Spinal cord (tissue), 10 donors: ENCODE measurements around the gene PCBD2. TPM values are rescaled to one million over a fixed set of nuclear protein-coding genes. Genes with fewer than 3 reads are reported as not detected.
"Not testable (repeated sequence)": the region's sequence is repeated elsewhere in the genome, so short reads cannot be mapped to it uniquely, and the experiment has no call there.

Experiments used
- DNase-seq, 6 donors: peaks; one replicate each; pipeline versions ENCODE4 v3.0.0 to v3.0.0-alpha.2; 2013 to 2015; ENCODE audit warnings: low spot score in 6 of 6, low read depth in 4 of 6
- H3K27ac ChIP-seq: one replicate; pipeline ENCODE4 v1.5.1; 2013; ENCODE audit warnings: low read depth, low read length, control low read depth
- H3K27me3 ChIP-seq: one replicate; pipeline ENCODE4 v1.6.1; 2013; ENCODE audit warnings: low read length; ENCODE audit not compliant: control insufficient read depth, insufficient read depth
- H3K36me3 ChIP-seq: one replicate; pipeline ENCODE4 v1.6.1; 2013; ENCODE audit warnings: low read length; ENCODE audit not compliant: control insufficient read depth, insufficient read depth
- H3K4me1 ChIP-seq: one replicate; pipeline ENCODE4 v1.6.1; 2013; ENCODE audit warnings: low read length; ENCODE audit not compliant: control insufficient read depth, insufficient read depth
- H3K4me3 ChIP-seq: one replicate; pipeline ENCODE4 v1.5.1; 2013; ENCODE audit warnings: low read depth, low read length, control low read depth
- H3K9me3 ChIP-seq: one replicate; pipeline ENCODE4 v1.6.1; 2013; ENCODE audit warnings: low read length; ENCODE audit not compliant: control insufficient read depth, insufficient read depth
- WGBS: methylation state at CpG from one replicate; pipeline ENCODE4 v1.1.5; 2013; ENCODE audit warnings: missing lambda C conversion rate; ENCODE audit not compliant: insufficient coverage; 5-methylcytosine and 5-hydroxymethylcytosine counted together
- polyA plus RNA-seq, 2 donors: library from polyadenylated mRNA; unstranded; fragments of 120-200 nt; gene quantifications; one replicate each; pipeline ENCODE4 v1.2.1, GENCODE V29; 2013; ENCODE audit not compliant: insufficient read length in 2 of 2
- total RNA-seq, 2 donors: library from RNA; depleted of rRNA in 1 of 2; stranded (reverse); fragments of 120-200 nt in 1 of 2; fragments of >200 nt in 1 of 2; gene quantifications; one replicate each; pipeline versions ENCODE4 v1.2.3 to v1.2.4, GENCODE V29; 2013 to 2014
- donor health status: healthy.

Gene PCBD2
- total and polyA plus RNA-seq, 4 donors, result 9.4 to 12.9 (median 11.4) TPM

GRCh38 chr5:134968055-134968454 lies 63.1 kb downstream of the PCBD2 start:
- WGBS, result 100% methylated on average over 1 of the region's 3 CpGs

DNA sequence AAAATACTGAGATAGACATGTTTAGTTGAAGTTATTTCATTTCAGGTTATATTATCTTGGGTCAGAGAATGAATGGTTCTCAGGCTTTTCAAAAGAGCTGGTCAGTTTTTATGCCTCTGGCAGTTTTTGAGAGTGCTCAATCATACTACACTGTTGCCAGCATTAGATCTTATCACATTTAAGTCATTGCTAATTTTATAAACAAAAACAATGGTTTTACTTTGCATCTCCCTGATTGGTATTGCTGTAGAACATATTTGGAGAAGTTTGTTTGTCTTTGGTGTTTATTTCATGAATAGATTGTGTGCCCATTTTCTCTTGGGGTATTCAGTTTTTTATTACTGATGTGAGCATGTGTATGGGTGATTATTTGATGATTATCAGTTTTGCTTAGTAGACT lies 64.2 kb downstream of the PCBD2 start:
- no peak overlapping the region for H3K4me3 ChIP-seq
- H3K36me3 ChIP-seq, result peaks cover 3% of the 10 kb centered on the region
- H3K9me3 ChIP-seq, result no peaks in the 10 kb centered on the region
- H3K27me3 ChIP-seq, result no peaks in the 10 kb centered on the region
- no peak for DNase-seq
- no peaks in the 10 kb centered on the region for H3K4me1 ChIP-seq
- no peak overlapping the region for H3K27ac ChIP-seq

More at GRCh38 chr5:134968055-134968454, 63.1 kb downstream of the PCBD2 start:
- no peak for DNase-seq
- H3K4me3 ChIP-seq, result no peak overlapping the region
- H3K27ac ChIP-seq, result no peak overlapping the region
- no peaks in the 10 kb centered on the region for H3K9me3 ChIP-seq
- no peaks in the 10 kb centered on the region for H3K27me3 ChIP-seq
- H3K36me3 ChIP-seq, result peaks cover 3% of the 10 kb centered on the region
- no peaks in the 10 kb centered on the region for H3K4me1 ChIP-seq

DNA sequence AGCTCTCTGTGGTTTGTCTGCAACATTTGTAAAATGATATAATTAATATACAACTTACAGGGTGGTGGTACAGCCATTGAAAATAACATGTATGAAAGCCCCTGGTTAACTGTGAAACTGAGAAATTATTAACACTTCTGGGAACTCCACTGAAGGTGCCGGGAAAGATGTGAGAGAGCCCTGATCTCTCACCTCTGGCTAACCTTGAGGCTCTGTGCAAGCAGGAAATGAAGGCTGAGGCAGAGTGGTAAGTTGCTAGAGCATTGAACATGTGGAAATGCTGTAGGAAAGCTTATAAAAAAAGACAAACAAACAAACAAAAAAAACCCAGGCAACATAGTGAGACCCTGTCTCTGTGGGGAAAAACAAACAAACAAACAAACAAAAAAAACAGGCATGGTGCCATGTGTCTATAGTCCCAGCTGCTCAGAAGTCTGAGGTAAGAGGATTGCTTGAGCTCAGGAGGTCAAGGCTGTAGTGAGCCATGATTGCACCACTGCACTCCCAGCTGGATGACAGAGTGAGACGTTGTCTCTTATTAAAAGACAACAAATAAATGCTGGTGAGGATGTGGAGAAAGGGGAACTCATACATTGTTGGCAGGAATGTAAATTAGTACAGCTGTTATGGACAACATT lies 70.3 kb downstream of the PCBD2 start:
- DNase-seq, result no peak
- Histone ChIP-seq H3K4me1 (no peaks in the 10 kb centered on the region), H3K4me3 (no peak overlapping the region), H3K27ac (no peak overlapping the region), H3K9me3 (peaks cover 7% of the 10 kb centered on the region), H3K27me3 (no peaks in the 10 kb centered on the region), H3K36me3 (peaks cover 6% of the 10 kb centered on the region)
- 80% methylated on average over 1 of the region's 2 CpGs for WGBS

GRCh38 chr5:134975843-134976242 lies 70.9 kb downstream of the PCBD2 start:
- no peaks in the 10 kb centered on the region for H3K27me3 ChIP-seq
- H3K9me3 ChIP-seq, result peaks cover 7% of the 10 kb centered on the region
- H3K27ac ChIP-seq, result no peak overlapping the region
- no peak for DNase-seq
- peaks cover 3% of the 10 kb centered on the region for H3K36me3 ChIP-seq
- H3K4me1 ChIP-seq, result no peaks in the 10 kb centered on the region
- H3K4me3 ChIP-seq, result no peak overlapping the region

- no peak for DNase-seq
- no peaks in the 10 kb centered on the region for H3K4me1 ChIP-seq
- H3K27me3 ChIP-seq, result no peaks in the 10 kb centered on the region
- no peak overlapping the region for H3K4me3 ChIP-seq
- peaks cover 2% of the 10 kb centered on the region for H3K36me3 ChIP-seq
- peaks cover 11% of the 10 kb centered on the region for H3K9me3 ChIP-seq
- no peak overlapping the region for H3K27ac ChIP-seq
- WGBS, result 100% methylated on average over 1 of the region's 1 CpG
Observed at GRCh38 chr5:134976841-134977240, 71.9 kb downstream of the PCBD2 start.

- 83% methylated on average over 2 of the region's 3 CpGs for WGBS
Observed at GRCh38 chr5:134979416-134979815, 74.5 kb downstream of the PCBD2 start.

DNA sequence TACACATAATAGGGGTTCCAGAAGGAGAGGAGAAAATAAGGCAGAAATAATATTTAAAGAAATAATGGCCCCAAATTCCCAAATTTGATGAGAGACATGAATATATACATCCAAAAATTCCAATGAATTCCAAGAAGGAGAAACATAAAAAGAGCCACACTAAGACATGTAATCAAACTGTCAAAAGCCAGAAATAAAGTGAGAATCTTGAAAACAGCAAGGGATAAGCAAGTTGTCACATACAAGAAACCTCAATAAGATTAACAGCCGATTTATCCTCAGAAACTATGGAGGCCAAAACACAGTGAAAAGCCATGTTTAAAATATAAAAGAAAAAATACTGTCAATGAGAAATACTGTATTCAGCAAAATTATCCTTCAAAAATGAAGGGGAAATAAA lies 77.3 kb downstream of the PCBD2 start:
- Histone ChIP-seq H3K4me1 (no peaks in the 10 kb centered on the region), H3K27me3 (no peaks in the 10 kb centered on the region), H3K27ac (no peak overlapping the region), H3K4me3 (no peak overlapping the region), H3K36me3 (no peaks in the 10 kb centered on the region), H3K9me3 (peaks cover 14% of the 10 kb centered on the region)
- no CpG with 5 or more reads among the region's 1 CpG for WGBS
- DNase-seq, result no peak

More at GRCh38 chr5:134979416-134979815, 74.5 kb downstream of the PCBD2 start:
- Histone ChIP-seq H3K9me3 (peaks cover 18% of the 10 kb centered on the region), H3K4me1 (no peaks in the 10 kb centered on the region), H3K4me3 (no peak overlapping the region), H3K36me3 (peaks cover 2% of the 10 kb centered on the region), H3K27me3 (no peaks in the 10 kb centered on the region), H3K27ac (no peak overlapping the region)
- no peak for DNase-seq

DNA sequence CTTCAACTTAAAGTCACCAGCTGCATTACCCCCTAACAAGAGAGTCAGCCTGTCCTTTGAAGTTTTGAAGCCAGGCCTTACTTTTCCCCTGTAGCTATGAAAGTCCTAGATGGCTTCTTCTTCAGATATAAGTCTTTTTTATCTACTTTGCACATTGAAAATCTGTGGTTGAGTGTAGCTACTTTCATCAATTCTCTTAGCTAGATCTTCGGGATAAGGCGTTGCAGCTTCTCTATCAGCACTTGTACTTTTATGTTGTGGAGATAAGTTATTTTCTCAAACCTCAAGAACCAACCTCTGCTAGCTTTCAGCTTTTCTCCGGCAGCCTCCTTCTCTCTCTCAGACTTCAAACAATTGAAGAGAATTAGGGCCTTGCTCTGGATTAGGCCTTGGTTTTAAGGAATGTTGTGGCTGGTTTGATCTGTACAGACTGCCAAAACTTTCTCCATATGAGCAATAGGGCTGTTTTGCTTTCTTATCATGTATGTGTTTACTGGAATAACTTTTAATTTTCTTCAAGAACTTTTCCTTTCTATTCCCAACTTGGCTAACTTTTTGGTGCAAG lies 84.4 kb downstream of the PCBD2 start:
- Histone ChIP-seq H3K27me3 (no peaks in the 10 kb centered on the region), H3K4me3 (no peak overlapping the region), H3K9me3 (no peaks in the 10 kb centered on the region), H3K36me3 (no peaks in the 10 kb centered on the region), H3K27ac (no peak overlapping the region), H3K4me1 (no peaks in the 10 kb centered on the region)
- no peak for DNase-seq
- WGBS, result no CpG with 5 or more reads among the region's 3 CpGs

DNA sequence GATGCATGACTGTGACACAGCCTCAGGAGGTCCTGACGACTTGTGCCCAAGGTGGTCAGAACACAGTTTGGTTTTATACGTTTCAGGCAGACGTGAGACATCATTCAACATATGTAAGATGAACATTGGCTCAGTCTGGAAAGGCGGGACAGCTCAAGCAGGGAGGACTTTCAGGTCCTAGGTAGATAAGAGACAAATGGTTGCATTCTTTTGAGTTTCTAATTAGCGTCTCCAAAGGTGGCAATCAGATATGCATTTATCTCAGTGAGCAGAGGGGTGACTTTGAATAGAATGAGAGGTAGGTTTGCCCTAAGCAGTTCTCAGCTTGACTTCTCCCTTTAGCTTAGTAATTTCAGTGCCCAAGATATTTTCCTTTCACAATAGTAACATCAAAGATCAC lies 85.3 kb downstream of the PCBD2 start:
- H3K9me3 ChIP-seq, H3K27me3 ChIP-seq, DNase-seq, H3K36me3 ChIP-seq, H3K4me1 ChIP-seq, H3K27ac ChIP-seq, H3K4me3 ChIP-seq: not testable (repeated sequence)
- 49% methylated on average over 4 of the region's 5 CpGs for WGBS

GRCh38 chr5:134992148-134992547 lies 87.2 kb downstream of the PCBD2 start:
- Histone ChIP-seq H3K27ac (no peak overlapping the region), H3K36me3 (no peaks in the 10 kb centered on the region), H3K4me3 (no peak overlapping the region), H3K4me1 (no peaks in the 10 kb centered on the region), H3K9me3 (no peaks in the 10 kb centered on the region), H3K27me3 (no peaks in the 10 kb centered on the region)
- 98% methylated on average over 4 of the region's 5 CpGs for WGBS
- no peak for DNase-seq
